Naive thymus-derived CD4-positive, alpha-beta T cell (primary cell): ENCODE measurements around the gene C5. TPM values are rescaled to one million over a fixed set of nuclear protein-coding genes. Genes with fewer than 3 reads are reported as not detected.

ENCODE experiments used
- ATAC-seq: fragments of 150-1000 bp; cut with Tn5 transposase; 2 replicates; pipeline ENCODE4 v1.10.0; 2021; ENCODE audit warnings: mild to moderate bottlenecking, moderate library complexity
- CTCF ChIA-PET: fragments of 350-600 bp; sonication (Branson Sonifier 250); formaldehyde crosslinking; loops from one replicate; lab custom pipeline; 2021; ENCODE audit warnings: antibody characterized with exemption; lab: Charles Lee
- POLR2A ChIA-PET: fragments of 350-600 bp; sonication (Branson Sonifier 250); formaldehyde crosslinking; loops from one replicate; lab custom pipeline; 2021; ENCODE audit warnings: antibody characterized with exemption, inconsistent platforms; lab: Charles Lee
- DNase-seq, 9 donors: peaks; one replicate each; pipeline versions ENCODE4 v3.0.0 to v3.0.0-alpha.2; 2020 to 2022; ENCODE audit warnings: mixed read lengths in 1 of 9
- H3K27ac ChIP-seq: one replicate; pipeline ENCODE4 v1.7.0; 2013; ENCODE audit warnings: mild to moderate bottlenecking, low read depth, low read length, moderate library complexity
- H3K27me3 ChIP-seq, 2 donors: one replicate each; pipeline ENCODE4 v1.7.0; 2013; ENCODE audit warnings: low read length in 2 of 2, mild to moderate bottlenecking in 2 of 2, moderate library complexity in 2 of 2; ENCODE audit not compliant: control insufficient read depth in 2 of 2, insufficient read depth in 2 of 2
- H3K36me3 ChIP-seq, 3 experiments: 1 replicate in 2 of 3; 2 replicates in 1 of 3; pipeline ENCODE4 v1.7.0; 2013; ENCODE audit warnings: low read length in 3 of 3, mild to moderate bottlenecking in 3 of 3, moderate library complexity in 1 of 3; ENCODE audit not compliant: insufficient read depth in 3 of 3, control insufficient read depth in 2 of 3
- H3K4me1 ChIP-seq, 2 donors: one replicate each; pipeline ENCODE4 v1.7.0; 2013; ENCODE audit warnings: low read length in 2 of 2, mild to moderate bottlenecking in 2 of 2, moderate library complexity in 1 of 2; ENCODE audit not compliant: control insufficient read depth in 2 of 2, insufficient read depth in 2 of 2
- H3K4me3 ChIP-seq: 2 replicates; pipeline ENCODE4 v1.7.0; 2013; ENCODE audit warnings: mild to moderate bottlenecking, low read length
- H3K9me3 ChIP-seq, 3 experiments: 1 replicate in 2 of 3; 2 replicates in 1 of 3; pipeline ENCODE4 v1.7.0; 2013; ENCODE audit warnings: low read length in 3 of 3; ENCODE audit not compliant: control insufficient read depth in 2 of 3
- H3K27ac Mint-ChIP-seq, 9 donors: one replicate each; pipeline ENCODE4 v1.8.0; 2020 to 2022; ENCODE audit warnings: mixed read lengths in 9 of 9, mild to moderate bottlenecking in 8 of 9, moderate library complexity in 5 of 9, inconsistent platforms in 2 of 9
- H3K27me3 Mint-ChIP-seq, 5 donors: one replicate each; pipeline ENCODE4 v1.8.0; 2021 to 2022; ENCODE audit warnings: mixed read lengths in 5 of 5, mild to moderate bottlenecking in 1 of 5
- H3K36me3 Mint-ChIP-seq, 5 donors: one replicate each; pipeline ENCODE4 v1.8.0; 2020 to 2022; ENCODE audit warnings: mixed read lengths in 5 of 5, mild to moderate bottlenecking in 3 of 5, inconsistent platforms in 1 of 5
- H3K4me1 Mint-ChIP-seq, 7 donors: one replicate each; pipeline ENCODE4 v1.8.0; 2020 to 2022; ENCODE audit warnings: mixed read lengths in 7 of 7, mild to moderate bottlenecking in 3 of 7, inconsistent platforms in 1 of 7
- H3K4me3 Mint-ChIP-seq, 10 donors: one replicate each; pipeline ENCODE4 v1.8.0; 2020 to 2022; ENCODE audit warnings: mild to moderate bottlenecking in 10 of 10, mixed read lengths in 10 of 10, moderate library complexity in 6 of 10, inconsistent platforms in 2 of 10
- H3K9me3 Mint-ChIP-seq, 11 donors: one replicate each; pipeline ENCODE4 v1.8.0; 2020 to 2022; ENCODE audit warnings: mixed read lengths in 11 of 11, mild to moderate bottlenecking in 4 of 11, inconsistent platforms in 1 of 11, moderate library complexity in 1 of 11
- intact Hi-C, 2 donors: fragments of 100-400 bp; cut with micrococcal nuclease; formaldehyde crosslinking; loops; one replicate each; pipeline ENCODE4 v1.15.1; 2023
- polyA plus RNA-seq, 2 donors: library from polyadenylated mRNA; unstranded; fragments of 300-500 nt; fragmentation: Illumina TruSeq; gene quantifications; one replicate each; pipeline ENCODE4 v1.2.3, GENCODE V29; 2021
- total RNA-seq, 6 experiments: library from RNA in 5 of 6; stranded (reverse) in 5 of 6; gene quantifications; 1 replicate in 5 of 6; 2 replicates in 1 of 6; pipeline ENCODE4 v1.2.3 and lab custom pipeline; 2021 to 2026

The C5 gene
- total and polyA plus RNA-seq, 7 experiments from 2014 or later, result 0.41 to 2.9 (median 2.3) TPM

GRCh38 chr9:120982836-120983235 lies 67.2 kb downstream of the C5 start:
- Histone ChIP-seq H3K4me1 (no peaks in the 10 kb centered on the region), H3K27me3 (no peaks in the 10 kb centered on the region), H3K4me3 (no peak overlapping the region), H3K9me3 (no peaks in the 10 kb centered on the region), H3K36me3 (no peaks in the 10 kb centered on the region), H3K27ac (no peak overlapping the region)
- H3K36me3 Mint-ChIP-seq, result peaks cover 0 to 6% (median 3%) of the 10 kb centered on the region in 5 donors
- no peak overlapping the region for H3K4me3 Mint-ChIP-seq
- ChIA-PET POLR2A (no interaction called here), CTCF (interaction anchor here (0.7 kb wide), 1 partner anchor 53 kb away, joined by 4 read pairs; no protein-coding TSS in a partner anchor)
- ATAC-seq, result no peak
- H3K9me3 Mint-ChIP-seq, result peaks cover 0 to 2% (median 0%) of the 10 kb centered on the region in 11 donors
- H3K4me1 Mint-ChIP-seq, result peaks cover 0 to 10% (median 4%) of the 10 kb centered on the region in 7 donors
- DNase-seq, result no peak
- intact Hi-C loops, result loop anchor here (5.0 kb wide), 3 partner anchors 136 to 241 kb away; no protein-coding TSS in a partner anchor
- H3K27ac Mint-ChIP-seq, result no peak overlapping the region
- peaks cover 0 to 30% (median 0%) of the 10 kb centered on the region in 5 donors for H3K27me3 Mint-ChIP-seq

DNA sequence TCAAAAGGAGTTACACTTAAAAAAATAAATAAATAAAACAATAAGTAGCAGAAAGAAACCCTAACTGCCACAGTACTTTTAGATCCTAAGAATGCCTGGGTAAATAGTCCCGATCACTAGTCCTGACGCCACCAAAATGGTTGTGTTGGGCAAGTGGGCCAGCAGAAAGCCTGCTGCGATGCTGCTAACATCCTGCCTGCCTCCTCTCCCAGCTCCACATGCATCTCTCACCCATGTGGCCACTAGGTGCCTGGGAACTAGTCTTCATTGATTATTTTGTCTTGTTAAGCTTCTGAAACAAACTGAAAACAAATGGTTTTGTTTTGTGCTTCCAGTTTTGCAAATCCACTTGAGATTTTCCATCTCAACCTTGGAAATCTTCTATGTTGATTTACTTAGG lies 69.1 kb downstream of the C5 start:
- no peaks in the 10 kb centered on the region for H3K36me3 ChIP-seq
- Mint-ChIP-seq H3K9me3 (peaks cover 0 to 2% (median 0%) of the 10 kb centered on the region in 11 donors), H3K4me3 (no peak overlapping the region), H3K27me3 (peaks cover 0 to 26% (median 0%) of the 10 kb centered on the region in 5 donors), H3K27ac (peak overlapping the region in 1 of 9 donors; percentile 19), H3K36me3 (peaks cover 0 to 3% (median 0%) of the 10 kb centered on the region in 5 donors), H3K4me1 (peaks cover 0 to 11% (median 5%) of the 10 kb centered on the region in 7 donors)
- H3K4me3 ChIP-seq, result no peak overlapping the region
- no peaks in the 10 kb centered on the region for H3K4me1 ChIP-seq
- no peak overlapping the region for H3K27ac ChIP-seq
- DNase-seq (no peak), ATAC-seq (no peak)
- intact Hi-C loops, result loop anchor here (1.0 to 5.0 kb wide), 10 partner anchors 91 to 419 kb away; partner anchors contain the start of gene CNTRL (in 1 of the 2)
- ChIA-PET CTCF (interaction anchor here (0.6 to 1.5 kb wide), 14 partner anchors 10 to 418 kb away, joined by 3 to 6 read pairs (median 4); partner anchors contain the start of gene FBXW2), POLR2A (interaction anchor here (0.7 to 1.3 kb wide), 3 partner anchors 26 to 89 kb away, joined by 3 read pairs; no protein-coding TSS in a partner anchor)
- H3K27me3 ChIP-seq, result no peaks in the 10 kb centered on the region
- H3K9me3 ChIP-seq, result no peaks in the 10 kb centered on the region

GRCh38 chr9:120979797-120980196 lies 70.3 kb downstream of the C5 start:
- Histone ChIP-seq H3K4me1 (peaks cover 7 to 10% of the 10 kb centered on the region in 2 donors), H3K36me3 (no peaks in the 10 kb centered on the region), H3K27ac (no peak overlapping the region), H3K27me3 (no peaks in the 10 kb centered on the region), H3K9me3 (no peaks in the 10 kb centered on the region), H3K4me3 (no peak overlapping the region)
- Mint-ChIP-seq H3K4me3 (no peak overlapping the region), H3K27ac (no peak overlapping the region), H3K36me3 (peaks cover 0 to 3% (median 0%) of the 10 kb centered on the region in 5 donors), H3K27me3 (peaks cover 0 to 20% (median 0%) of the 10 kb centered on the region in 5 donors), H3K9me3 (peaks cover 0 to 2% (median 0%) of the 10 kb centered on the region in 11 donors), H3K4me1 (peaks cover 5 to 22% (median 16%) of the 10 kb centered on the region in 7 donors)
- ChIA-PET CTCF (interaction anchor here (0.7 to 1.0 kb wide), 2 partner anchors 19 to 29 kb away, joined by 3 read pairs; no protein-coding TSS in a partner anchor), POLR2A (interaction anchor here (0.7 kb wide), 1 partner anchor 49 kb away, joined by 6 read pairs; no protein-coding TSS in a partner anchor)
- intact Hi-C loops, result loop anchor here (2.0 to 5.0 kb wide), 6 partner anchors 95 to 237 kb away; partner anchors contain the start of gene CNTRL (in 1 of the 2)
- ATAC-seq, result no peak
- DNase-seq, result no peak

DNA sequence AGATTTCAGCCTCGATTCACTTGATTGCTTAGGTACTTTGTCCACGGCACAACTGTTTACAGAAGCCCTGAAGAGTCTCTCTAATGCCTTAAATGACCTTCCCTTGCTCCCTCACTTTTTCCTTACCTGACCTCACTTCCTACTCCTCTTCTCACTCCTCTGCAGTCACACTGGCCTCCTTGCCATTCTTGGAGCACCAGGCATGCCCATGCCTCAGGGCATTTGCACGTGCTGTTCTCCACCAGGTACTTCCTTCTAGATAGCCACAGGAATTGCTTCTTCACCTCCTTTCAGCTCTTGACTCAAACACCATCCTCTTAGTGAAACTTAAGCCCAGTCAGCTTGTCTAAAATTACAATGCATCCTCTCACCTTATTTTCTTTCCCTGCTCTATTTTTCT lies 71.1 kb downstream of the C5 start:
- CTCF ChIA-PET, result interaction anchor here (0.6 kb wide), 1 partner anchor 12 kb away, joined by 3 read pairs; no protein-coding TSS in a partner anchor
- Histone ChIP-seq H3K27me3 (no peaks in the 10 kb centered on the region), H3K36me3 (no peaks in the 10 kb centered on the region), H3K9me3 (no peaks in the 10 kb centered on the region), H3K4me1 (peaks cover 9 to 18% of the 10 kb centered on the region in 2 donors), H3K4me3 (no peak overlapping the region), H3K27ac (no peak overlapping the region)
- peaks cover 0 to 3% (median 0%) of the 10 kb centered on the region in 5 donors for H3K36me3 Mint-ChIP-seq
- ATAC-seq, result no peak
- H3K4me1 Mint-ChIP-seq, result peaks cover 7 to 30% (median 23%) of the 10 kb centered on the region in 7 donors
- H3K27me3 Mint-ChIP-seq, result peaks cover 0 to 17% (median 0%) of the 10 kb centered on the region in 5 donors
- intact Hi-C loops, result no loop called here
- POLR2A ChIA-PET, result interaction anchor here (1.0 kb wide), 1 partner anchor 87 kb away, joined by 5 read pairs; no protein-coding TSS in a partner anchor
- no peak for DNase-seq
- no peak overlapping the region for H3K4me3 Mint-ChIP-seq
- H3K27ac Mint-ChIP-seq, result peak overlapping the region in 2 of 9 donors; percentile 32 to 76
- peaks cover 0 to 2% (median 0%) of the 10 kb centered on the region in 11 donors for H3K9me3 Mint-ChIP-seq

DNA sequence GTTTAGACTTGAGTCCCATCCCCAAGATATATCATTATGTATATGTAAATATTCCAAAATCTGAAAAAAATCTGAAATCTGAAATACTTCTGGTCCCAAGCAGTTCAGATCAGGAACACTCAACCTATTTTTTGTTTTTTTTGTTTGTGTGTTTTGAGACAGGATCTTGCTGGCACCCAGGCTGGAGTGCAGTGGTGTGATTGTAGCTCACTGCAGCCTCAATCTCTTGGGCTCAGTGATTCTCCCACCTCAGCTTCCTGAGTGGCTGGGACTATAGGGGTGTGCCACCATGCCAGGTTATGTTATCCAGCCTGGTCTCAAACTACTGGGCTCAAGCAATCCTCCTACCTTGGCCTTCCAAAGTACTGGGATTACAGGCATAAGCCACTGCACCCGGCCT lies 72.8 kb downstream of the C5 start:
- no peak overlapping the region for H3K4me3 ChIP-seq
- H3K4me3 Mint-ChIP-seq, result no peak overlapping the region
- peaks cover 7 to 29% (median 22%) of the 10 kb centered on the region in 7 donors for H3K4me1 Mint-ChIP-seq
- CTCF ChIA-PET, result no interaction called here
- no peaks in the 10 kb centered on the region for H3K27me3 ChIP-seq
- DNase-seq, result no peak
- POLR2A ChIA-PET, result interaction anchor here (0.7 kb wide), 1 partner anchor 48 kb away, joined by 3 read pairs; no protein-coding TSS in a partner anchor
- ATAC-seq, result no peak
- H3K9me3 ChIP-seq, result no peaks in the 10 kb centered on the region
- peaks cover 0 to 4% (median 0%) of the 10 kb centered on the region in 5 donors for H3K27me3 Mint-ChIP-seq
- H3K36me3 ChIP-seq, result no peaks in the 10 kb centered on the region
- peaks cover 9 to 18% of the 10 kb centered on the region in 2 donors for H3K4me1 ChIP-seq
- no peak overlapping the region for H3K27ac ChIP-seq
- H3K27ac Mint-ChIP-seq, result no peak overlapping the region
- peaks cover 0 to 3% (median 0%) of the 10 kb centered on the region in 5 donors for H3K36me3 Mint-ChIP-seq
- intact Hi-C loops, result no loop called here
- peaks cover 0 to 2% (median 0%) of the 10 kb centered on the region in 11 donors for H3K9me3 Mint-ChIP-seq

GRCh38 chr9:120974921-120975320 lies 75.2 kb downstream of the C5 start:
- no peak for ATAC-seq
- POLR2A ChIA-PET, result interaction anchor here (1.1 to 1.2 kb wide), 2 partner anchors 36 to 147 kb away, joined by 3 to 4 read pairs; no protein-coding TSS in a partner anchor
- peaks cover 0 to 2% (median 0%) of the 10 kb centered on the region in 11 donors for H3K9me3 Mint-ChIP-seq

More at GRCh38 chr9:120974921-120975320, 75.2 kb downstream of the C5 start:
- H3K4me1 Mint-ChIP-seq, result peaks cover 7 to 21% (median 19%) of the 10 kb centered on the region in 7 donors
- peak overlapping the region in 3 of 10 donors; percentile 12 to 22 (median 14) for H3K4me3 Mint-ChIP-seq
- Histone ChIP-seq H3K4me1 (peaks cover 9 to 18% of the 10 kb centered on the region in 2 donors), H3K36me3 (no peaks in the 10 kb centered on the region), H3K27me3 (no peaks in the 10 kb centered on the region), H3K9me3 (no peaks in the 10 kb centered on the region), H3K27ac (peak overlapping the region; percentile 22), H3K4me3 (no peak overlapping the region)
- peak overlapping the region; percentile 37 to 86 (median 67) for H3K27ac Mint-ChIP-seq
- peak in 4 of 9 donors; percentile 12 to 23 (median 13) for DNase-seq
- CTCF ChIA-PET, result no interaction called here
- H3K27me3 Mint-ChIP-seq, result peaks cover 0 to 2% (median 0%) of the 10 kb centered on the region in 5 donors
- H3K36me3 Mint-ChIP-seq, result peaks cover 0 to 3% (median 0%) of the 10 kb centered on the region in 5 donors
- intact Hi-C loops, result no loop called here
